ENCODE data around the gene SLC10A7. TPM values are rescaled to one million over a fixed set of nuclear protein-coding genes. Genes with fewer than 3 reads are reported as not detected.

The SLC10A7 gene
- total RNA-seq, 1 experiment from 2014 or later: 3.9 TPM

GRCh38 chr4:146482788-146483187, 39.0 kb downstream of the SLC10A7 start:
- H4K20me1 ChIP-seq (ENCODE audit: control insufficient read depth, insufficient read depth, insufficient read length): no peaks in the 10 kb centered on the region
- H3K4ac ChIP-seq (ENCODE audit: low read depth, low read length): no peak overlapping the region
- no CpG with 5 or more reads among the region's 1 CpG for WGBS (ENCODE audit: extremely low coverage, insufficient read length, low lambda C conversion rate)
- Mint-ChIP-seq H3K27ac (no peak overlapping the region), H3K36me3 (ENCODE audit: insufficient read depth in 1 of 3, low read depth in 3 of 3) (peaks cover 0 to 5% (median 5%) of the 10 kb centered on the region in 3 experiments; a peak in 2 of 7 replicates), H3K4me1 (no peaks in the 10 kb centered on the region), H3K4me3 (no peak overlapping the region), H3K27me3 (ENCODE audit: low read depth) (no peaks in the 10 kb centered on the region), H3K9me3 (peaks cover 4 to 11% of the 10 kb centered on the region in 2 experiments; a peak in 3 of 5 replicates)
- H3K23me2 ChIP-seq (ENCODE audit: insufficient read length, low read depth, low read length, poor library complexity, severe bottlenecking): no peaks in the 10 kb centered on the region
- no peaks in the 10 kb centered on the region for H3K9me3 ChIP-seq (ENCODE audit: control insufficient read depth, low read depth, low read length)
- H4K8ac ChIP-seq (replicated peaks; ENCODE audit: insufficient read length, low read depth, low read length): no peak overlapping the region
- H3K27ac ChIP-seq (ENCODE audit: insufficient read length, low read depth, low read length): no peak overlapping the region
- H4K5ac ChIP-seq (ENCODE audit: insufficient read length, low read depth, low read length): no peak overlapping the region
- TF ChIP-seq CTCF (conservative IDR thresholded peaks at IDR 0.05): no peak
- H3K79me2 ChIP-seq (ENCODE audit: insufficient read depth, low read length): no peaks in the 10 kb centered on the region
- H3K14ac ChIP-seq (ENCODE audit: insufficient read depth, low read length): no peak overlapping the region
- H3K18ac ChIP-seq (ENCODE audit: insufficient read length, low read depth, low read length): no peak overlapping the region
- no peak for DNase-seq
- no peak overlapping the region for H2AK5ac ChIP-seq (ENCODE audit: insufficient read length, low read length)
- H4K91ac ChIP-seq (ENCODE audit: insufficient read length, low read depth, low read length): no peak overlapping the region
- no peak overlapping the region for H2BK15ac ChIP-seq (ENCODE audit: low read depth, low read length)
- H3K79me1 ChIP-seq (ENCODE audit: insufficient read depth, low read depth, low read length, poor library complexity, severe bottlenecking): no peaks in the 10 kb centered on the region
- no peaks in the 10 kb centered on the region for H3K27me3 ChIP-seq (ENCODE audit: insufficient read depth, low read length)
- no peak overlapping the region for H2BK120ac ChIP-seq (ENCODE audit: low read depth, low read length, poor library complexity, severe bottlenecking)
- no peak overlapping the region for H2AFZ ChIP-seq (ENCODE audit: low read length)
- H3K23ac ChIP-seq (ENCODE audit: insufficient read length, low read depth, low read length): no peak overlapping the region
- H2BK12ac ChIP-seq (ENCODE audit: insufficient read length, low read depth, low read length): no peak overlapping the region
- H3T11ph ChIP-seq (ENCODE audit: low read length): no peak overlapping the region
- H3K4me2 ChIP-seq (ENCODE audit: insufficient read depth, insufficient read length, low read length): no peak overlapping the region
- H2BK5ac ChIP-seq (ENCODE audit: insufficient read length, low read length): no peak overlapping the region
- no peaks in the 10 kb centered on the region for H3K4me1 ChIP-seq (ENCODE audit: insufficient read depth, low read length)
- no peak overlapping the region for H2BK20ac ChIP-seq (ENCODE audit: low read depth, low read length, poor library complexity, severe bottlenecking)
- no peak overlapping the region for H3K9ac ChIP-seq (ENCODE audit: extremely low read depth, insufficient read length, low read length)
- H3K56ac ChIP-seq (ENCODE audit: insufficient read length, low read depth, low read length): no peak overlapping the region
